ENCODE measurements around the gene OASL. TPM values are rescaled to one million over a fixed set of nuclear protein-coding genes. Genes with fewer than 3 reads are reported as not detected.

Gene OASL
- total RNA-seq, 2 donors from 2014 or later = 10.1 to 10.8 TPM

DNA sequence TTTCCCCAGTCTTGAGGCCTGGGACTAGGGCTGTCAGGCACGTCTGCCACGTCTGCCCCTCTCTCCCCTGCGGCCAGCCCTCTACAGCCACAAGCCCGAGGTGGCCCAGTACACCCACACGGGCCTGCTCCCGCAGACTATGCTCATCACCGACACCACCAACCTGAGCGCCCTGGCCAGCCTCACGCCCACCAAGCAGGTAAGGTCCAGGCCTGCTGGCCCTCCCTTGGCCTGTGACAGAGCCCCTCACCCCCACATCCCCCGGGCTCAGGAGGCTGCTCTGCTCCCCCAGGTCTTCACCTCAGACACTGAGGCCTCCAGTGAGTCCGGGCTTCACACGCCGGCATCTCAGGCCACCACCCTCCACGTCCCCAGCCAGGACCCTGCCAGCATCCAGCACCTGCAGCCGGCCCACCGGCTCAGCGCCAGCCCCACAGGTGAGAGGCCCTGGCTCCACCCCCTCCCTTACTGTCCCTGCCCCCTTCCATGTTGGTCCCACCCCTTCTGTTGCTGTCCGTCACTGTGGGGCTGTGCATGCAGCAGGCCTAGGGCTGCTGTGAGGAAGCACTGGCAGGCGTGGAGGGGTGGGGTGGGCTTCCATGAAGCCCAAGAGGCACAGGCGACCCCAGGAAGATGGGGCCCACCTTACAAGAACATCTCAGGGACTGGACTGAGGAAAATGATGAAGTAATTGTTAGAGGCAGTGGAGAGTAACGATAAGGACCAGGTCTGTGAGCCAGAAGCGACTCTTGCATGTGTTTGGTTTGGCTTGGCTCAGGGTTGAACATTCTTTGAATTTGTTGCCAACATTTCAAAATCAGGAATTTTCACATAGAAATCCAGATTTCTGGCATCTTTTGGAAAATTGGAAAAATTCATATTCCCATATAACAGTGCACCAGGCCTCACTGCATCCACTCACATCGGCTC lies 39.6 kb downstream of the OASL start:
- ATAC-seq = peak in 1 of 2 donors; percentile 37
- Mint-ChIP-seq H3K4me3 (no peak overlapping the region), H3K27me3 (peaks cover 14 to 16% of the 10 kb centered on the region in 2 donors), H3K36me3 (peaks cover under 1% of the 10 kb centered on the region), H3K4me1 (ENCODE audit: low read depth in 2 of 2) (no peaks in the 10 kb centered on the region), H3K9me3 (peaks cover 10% of the 10 kb centered on the region), H3K27ac (no peak overlapping the region)
- DNase-seq (ENCODE audit: low spot score) = no peak

GRCh38 chr12:120998435-120998834 lies 40.6 kb downstream of the OASL start:
- Mint-ChIP-seq H3K9me3 (peaks cover 12% of the 10 kb centered on the region), H3K4me1 (ENCODE audit: low read depth in 2 of 2) (no peaks in the 10 kb centered on the region), H3K4me3 (no peak overlapping the region), H3K27ac (no peak overlapping the region), H3K36me3 (no peaks in the 10 kb centered on the region), H3K27me3 (peaks cover 16 to 19% of the 10 kb centered on the region in 2 donors)
- DNase-seq (ENCODE audit: low spot score) (no peak), ATAC-seq (no peak)

- Mint-ChIP-seq H3K9me3 (peaks cover 12% of the 10 kb centered on the region), H3K4me3 (no peak overlapping the region), H3K27me3 (peaks cover 16 to 19% of the 10 kb centered on the region in 2 donors), H3K4me1 (ENCODE audit: low read depth in 2 of 2) (no peaks in the 10 kb centered on the region), H3K36me3 (no peaks in the 10 kb centered on the region), H3K27ac (no peak overlapping the region)
- DNase-seq (ENCODE audit: low spot score) (no peak), ATAC-seq (no peak)
These were observed 41.6 kb downstream of the OASL start for GRCh38 chr12:120997448-120997847.

DNA sequence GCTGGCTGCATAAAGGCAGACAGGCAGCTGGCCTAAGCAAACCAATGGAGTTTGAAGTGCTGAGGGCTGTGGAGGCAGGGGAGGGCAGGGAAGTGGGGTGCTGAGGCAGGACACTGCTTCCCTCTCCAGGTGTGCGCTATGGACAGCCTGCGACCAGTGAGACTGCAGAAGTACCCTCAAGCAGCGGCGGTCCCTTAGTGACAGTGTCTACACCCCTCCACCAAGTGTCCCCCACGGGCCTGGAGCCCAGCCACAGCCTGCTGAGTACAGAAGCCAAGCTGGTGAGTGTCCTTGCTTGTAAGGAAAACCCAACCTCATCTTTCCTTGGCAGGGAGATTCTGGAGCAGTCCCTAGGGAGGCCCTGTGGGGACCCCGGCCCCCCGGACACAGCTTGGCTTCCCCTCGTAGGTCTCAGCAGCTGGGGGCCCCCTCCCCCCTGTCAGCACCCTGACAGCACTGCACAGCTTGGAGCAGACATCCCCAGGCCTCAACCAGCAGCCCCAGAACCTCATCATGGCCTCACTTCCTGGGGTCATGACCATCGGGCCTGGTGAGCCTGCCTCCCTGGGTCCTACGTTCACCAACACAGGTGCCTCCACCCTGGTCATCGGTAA lies 42.8 kb downstream of the OASL start:
- DNase-seq (ENCODE audit: low spot score) (no peak), ATAC-seq (no peak)
- H3K27ac Mint-ChIP-seq = no peak overlapping the region
- no peak overlapping the region for H3K4me3 Mint-ChIP-seq
- H3K27me3 Mint-ChIP-seq = peaks cover 16 to 19% of the 10 kb centered on the region in 2 donors
- H3K4me1 Mint-ChIP-seq (ENCODE audit: low read depth in 2 of 2) = no peaks in the 10 kb centered on the region
- H3K9me3 Mint-ChIP-seq = peaks cover 12% of the 10 kb centered on the region
- no peaks in the 10 kb centered on the region for H3K36me3 Mint-ChIP-seq

GRCh38 chr12:120994589-120995337 lies 44.3 kb downstream of the OASL start:
- ATAC-seq (no peak), DNase-seq (ENCODE audit: low spot score) (no peak)
- Mint-ChIP-seq H3K27ac (no peak overlapping the region), H3K4me3 (no peak overlapping the region), H3K36me3 (no peaks in the 10 kb centered on the region), H3K27me3 (peaks cover 16 to 19% of the 10 kb centered on the region in 2 donors), H3K4me1 (ENCODE audit: low read depth in 2 of 2) (no peaks in the 10 kb centered on the region), H3K9me3 (peaks cover 12% of the 10 kb centered on the region)

DNA sequence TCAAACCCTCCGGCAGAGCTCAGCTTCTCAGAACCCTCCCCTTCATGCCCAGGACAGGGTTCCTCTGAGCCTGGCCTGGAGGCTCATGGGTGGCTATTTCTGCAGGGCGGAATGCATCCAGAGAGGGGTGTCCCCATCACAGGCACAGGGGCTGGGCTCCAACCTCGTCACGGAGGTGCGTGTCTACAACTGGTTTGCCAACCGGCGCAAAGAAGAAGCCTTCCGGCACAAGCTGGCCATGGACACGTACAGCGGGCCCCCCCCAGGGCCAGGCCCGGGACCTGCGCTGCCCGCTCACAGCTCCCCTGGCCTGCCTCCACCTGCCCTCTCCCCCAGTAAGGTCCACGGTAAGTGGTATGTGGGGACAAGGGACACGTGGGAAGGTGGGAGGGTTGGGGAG lies 45.0 kb downstream of the OASL start:
- Mint-ChIP-seq H3K4me3 (no peak overlapping the region), H3K9me3 (peaks cover 12% of the 10 kb centered on the region), H3K27me3 (peaks cover 16 to 19% of the 10 kb centered on the region in 2 donors), H3K27ac (no peak overlapping the region), H3K4me1 (ENCODE audit: low read depth in 2 of 2) (no peaks in the 10 kb centered on the region), H3K36me3 (no peaks in the 10 kb centered on the region)
- DNase-seq (ENCODE audit: low spot score) = no peak
- ATAC-seq = peak in 1 of 2 donors; percentile 26

GRCh38 chr12:120993496-120993895 lies 45.5 kb downstream of the OASL start:
- no peak overlapping the region for H3K4me3 Mint-ChIP-seq
- H3K9me3 Mint-ChIP-seq = peaks cover 12% of the 10 kb centered on the region
- DNase-seq (ENCODE audit: low spot score) = no peak
- peaks cover 16 to 19% of the 10 kb centered on the region in 2 donors for H3K27me3 Mint-ChIP-seq
- no peak overlapping the region for H3K27ac Mint-ChIP-seq
- H3K4me1 Mint-ChIP-seq (ENCODE audit: low read depth in 2 of 2) = no peaks in the 10 kb centered on the region
- ATAC-seq = no peak
- H3K36me3 Mint-ChIP-seq = no peaks in the 10 kb centered on the region

- H3K4me3 Mint-ChIP-seq = no peak overlapping the region
- no peaks in the 10 kb centered on the region for H3K36me3 Mint-ChIP-seq
- H3K27ac Mint-ChIP-seq = no peak overlapping the region
- peaks cover 12% of the 10 kb centered on the region for H3K9me3 Mint-ChIP-seq
- ATAC-seq (no peak), DNase-seq (ENCODE audit: low spot score) (no peak)
- H3K4me1 Mint-ChIP-seq (ENCODE audit: low read depth in 2 of 2) = no peaks in the 10 kb centered on the region
- H3K27me3 Mint-ChIP-seq = peaks cover 16 to 19% of the 10 kb centered on the region in 2 donors
These were observed 46.1 kb downstream of the OASL start for GRCh38 chr12:120992989-120993388.

DNA sequence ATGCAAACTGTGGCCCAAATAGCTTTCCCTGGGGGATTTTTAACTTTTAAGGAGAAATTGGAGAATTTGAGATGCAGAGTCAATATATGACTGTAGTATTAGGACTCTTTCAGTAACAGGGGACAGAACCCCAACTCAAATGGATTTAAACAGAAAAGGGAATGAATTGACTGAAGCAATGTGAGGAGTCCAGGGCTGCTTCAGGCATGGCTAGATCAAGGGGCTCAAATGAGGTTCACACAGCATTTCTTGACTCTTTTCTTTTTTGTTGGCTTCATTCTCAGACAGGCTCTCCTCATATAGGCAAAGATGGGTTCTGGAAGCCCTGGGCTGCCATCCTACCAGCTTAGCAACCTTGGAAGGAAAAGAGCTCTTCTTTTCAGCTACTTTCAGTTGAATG lies 47.1 kb downstream of the OASL start:
- ATAC-seq (no peak), DNase-seq (ENCODE audit: low spot score) (no peak)
- Mint-ChIP-seq H3K4me1 (ENCODE audit: low read depth in 2 of 2) (no peaks in the 10 kb centered on the region), H3K36me3 (no peaks in the 10 kb centered on the region), H3K4me3 (no peak overlapping the region), H3K9me3 (peaks cover 12% of the 10 kb centered on the region), H3K27me3 (peaks cover 16 to 19% of the 10 kb centered on the region in 2 donors), H3K27ac (no peak overlapping the region)

- H3K36me3 Mint-ChIP-seq = no peaks in the 10 kb centered on the region
- H3K4me1 Mint-ChIP-seq (ENCODE audit: low read depth in 2 of 2) = no peaks in the 10 kb centered on the region
- H3K4me3 Mint-ChIP-seq = no peak overlapping the region
- H3K9me3 Mint-ChIP-seq = peaks cover 12% of the 10 kb centered on the region
- ATAC-seq (no peak), DNase-seq (ENCODE audit: low spot score) (no peak)
- H3K27me3 Mint-ChIP-seq = peaks cover 13 to 14% of the 10 kb centered on the region in 2 donors
- H3K27ac Mint-ChIP-seq = no peak overlapping the region
These were observed 48.5 kb downstream of the OASL start for GRCh38 chr12:120990487-120991055.

DNA sequence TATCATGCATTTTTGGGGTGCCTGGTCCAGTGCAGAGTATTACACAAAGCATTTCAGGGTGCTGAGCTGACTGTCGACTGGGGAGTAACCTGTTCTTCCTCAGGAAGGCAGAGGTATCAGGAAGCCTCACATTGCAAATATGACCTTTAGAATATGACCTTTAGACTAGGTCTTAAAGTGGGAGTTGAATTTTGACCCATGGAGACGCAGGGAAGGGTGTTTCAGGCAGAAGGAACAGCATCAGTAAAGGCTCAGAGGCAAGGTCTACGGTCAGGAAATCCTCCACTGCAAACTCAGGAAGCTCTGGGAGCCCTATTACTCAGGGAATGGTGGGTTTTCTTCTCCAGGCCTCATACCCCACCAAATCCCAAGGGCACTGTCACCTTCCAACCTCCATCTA lies 49.4 kb downstream of the OASL start:
- Mint-ChIP-seq H3K9me3 (peaks cover 3% of the 10 kb centered on the region), H3K27ac (no peak overlapping the region)

GRCh38 chr12:120988658-120989057 lies 50.4 kb downstream of the OASL start:
- H3K27ac Mint-ChIP-seq = no peak overlapping the region
- H3K27me3 Mint-ChIP-seq = no peaks in the 10 kb centered on the region
- no peak overlapping the region for H3K4me3 Mint-ChIP-seq
- no peaks in the 10 kb centered on the region for H3K9me3 Mint-ChIP-seq
- DNase-seq (ENCODE audit: low spot score) (no peak), ATAC-seq (no peak)
- H3K36me3 Mint-ChIP-seq = no peaks in the 10 kb centered on the region
- H3K4me1 Mint-ChIP-seq (ENCODE audit: low read depth in 2 of 2) = no peaks in the 10 kb centered on the region

More for the DNA sequence above, 49.4 kb downstream of the OASL start:
- Mint-ChIP-seq H3K4me1 (ENCODE audit: low read depth in 2 of 2) (no peaks in the 10 kb centered on the region), H3K27me3 (peaks cover 4 to 6% of the 10 kb centered on the region in 2 donors), H3K36me3 (no peaks in the 10 kb centered on the region), H3K4me3 (no peak overlapping the region)
- ATAC-seq = no peak
- DNase-seq (ENCODE audit: low spot score) = no peak

GRCh38 chr12:120988234-120988633 lies 50.8 kb downstream of the OASL start:
- H3K27me3 Mint-ChIP-seq = no peaks in the 10 kb centered on the region
- no peaks in the 10 kb centered on the region for H3K4me1 Mint-ChIP-seq (ENCODE audit: low read depth in 2 of 2)
- H3K9me3 Mint-ChIP-seq = no peaks in the 10 kb centered on the region
- no peak for DNase-seq (ENCODE audit: low spot score)
- H3K27ac Mint-ChIP-seq = no peak overlapping the region
- H3K36me3 Mint-ChIP-seq = no peaks in the 10 kb centered on the region
- no peak overlapping the region for H3K4me3 Mint-ChIP-seq
- ATAC-seq = no peak

Data from natural killer cell treated with Interleukin-12 subunit alpha and Interleukin-12 subunit beta and Interleukin-15 and Interleukin-18, amount 100 ng/mL, for 72 hours (primary cell).